HG02678 (cell line): ENCODE results near the gene NLGN4X.

ENCODE experiments used
- ATAC-seq: cut with Tn5 transposase; IDR thresholded peaks from one replicate; pipeline ENCODE4 v1.9.1; 2021; ENCODE audit warnings: mild to moderate bottlenecking, moderate library complexity; ENCODE audit not compliant: unreplicated experiment

Gene NLGN4X

DNA sequence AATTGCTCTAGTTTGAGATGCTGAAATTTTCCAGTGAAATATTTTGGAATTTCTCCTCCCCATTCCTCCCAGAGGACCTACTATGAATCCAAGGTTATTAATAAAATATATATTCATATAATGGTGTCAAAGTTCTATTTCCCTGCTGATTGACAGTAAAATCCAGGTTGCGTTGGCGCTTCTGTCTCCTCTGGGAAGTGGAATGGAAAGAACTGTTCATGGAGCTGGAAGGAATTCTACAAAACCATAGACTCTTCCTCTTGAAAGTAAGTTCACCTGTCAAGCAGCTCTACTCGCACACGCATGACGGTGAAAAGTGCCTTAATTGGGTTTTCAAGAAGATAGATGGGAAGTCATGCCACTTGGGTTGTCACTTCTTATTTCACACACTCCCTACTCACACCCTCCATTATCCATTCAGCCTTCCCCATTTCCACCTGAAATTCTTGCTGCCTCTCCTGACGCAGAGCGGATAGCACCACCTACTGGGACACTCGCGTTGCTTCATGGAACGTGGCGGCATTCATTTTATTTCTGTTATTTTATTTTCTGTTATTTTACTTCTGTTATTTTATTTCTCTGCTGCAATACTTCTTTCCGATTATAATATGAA, 351.6 kb downstream of the NLGN4X start:
- ATAC-seq, result no peak

DNA sequence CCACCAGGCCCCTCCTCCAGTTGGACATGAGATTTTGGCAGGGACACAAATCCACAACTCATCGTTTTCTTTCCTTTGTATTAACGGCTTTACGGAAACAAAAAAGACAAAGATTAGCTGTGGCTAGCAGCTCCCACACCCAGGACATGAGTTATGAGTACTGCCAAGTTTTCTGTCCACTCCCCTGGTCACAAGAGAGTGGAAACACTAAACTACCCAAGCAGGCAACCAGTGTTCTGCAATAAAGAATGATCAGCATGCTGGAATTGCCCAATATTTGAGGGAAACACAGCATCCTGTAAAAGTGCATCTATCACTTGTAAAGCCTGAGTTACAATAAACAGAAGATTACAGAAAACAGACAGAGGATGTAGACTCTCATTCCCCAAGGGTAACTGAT, 358.4 kb downstream of the NLGN4X start:
- ATAC-seq, result no peak

DNA sequence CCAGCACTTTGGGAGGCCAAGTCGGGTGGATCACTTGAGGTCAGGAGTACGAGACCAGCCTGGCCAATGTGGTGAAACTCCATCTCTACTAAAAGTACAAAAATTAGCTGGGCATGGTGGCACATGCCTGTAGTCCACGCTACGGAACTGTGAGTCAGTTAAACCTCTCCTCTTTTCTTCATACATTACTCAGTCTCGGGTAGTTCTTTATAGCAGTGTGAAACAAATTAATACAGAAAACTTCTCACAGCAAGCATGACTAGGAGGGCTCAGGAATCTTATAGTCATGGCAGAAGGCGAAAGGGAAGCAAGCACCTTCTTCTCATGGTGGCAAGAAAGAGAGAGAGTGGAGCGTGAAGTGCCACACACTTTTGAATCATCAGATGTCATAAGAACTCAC, 358.9 kb downstream of the NLGN4X start:
- no peak for ATAC-seq

DNA sequence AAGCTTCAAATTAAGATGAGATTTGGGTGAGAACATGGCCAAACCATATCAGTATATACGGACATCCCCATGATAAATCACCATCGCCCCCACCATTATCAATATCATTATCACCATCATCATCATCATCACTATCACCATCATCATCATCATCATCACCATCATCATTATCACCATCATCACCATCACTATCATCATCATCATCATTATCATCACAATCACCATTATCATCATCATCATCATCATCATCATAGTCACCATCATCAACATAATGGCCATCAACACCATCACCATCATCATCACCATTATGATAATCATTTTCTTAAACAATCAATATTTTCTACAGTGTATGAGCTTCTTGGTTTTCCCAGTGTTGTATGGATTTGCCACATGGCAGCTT, 360.9 kb downstream of the NLGN4X start:
- ATAC-seq, result no peak

DNA sequence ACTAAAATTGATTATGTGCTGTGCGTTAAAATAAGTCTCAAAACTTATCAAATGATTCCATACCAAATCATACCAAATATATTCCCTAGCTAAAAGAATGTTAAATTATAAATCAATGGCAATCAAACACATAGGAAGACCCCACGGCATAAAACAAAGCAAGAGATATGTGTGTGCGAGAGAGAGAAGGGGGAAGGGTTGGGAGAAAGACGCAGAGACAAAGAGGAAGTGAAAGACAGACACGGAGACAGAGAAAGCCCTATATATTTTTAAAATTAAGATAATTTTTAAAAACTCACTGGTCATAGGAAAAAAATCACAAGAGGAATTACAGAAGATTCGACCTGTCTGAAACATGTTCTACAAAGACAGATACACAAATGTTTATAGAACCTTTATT, 371.4 kb downstream of the NLGN4X start:
- no peak for ATAC-seq

DNA sequence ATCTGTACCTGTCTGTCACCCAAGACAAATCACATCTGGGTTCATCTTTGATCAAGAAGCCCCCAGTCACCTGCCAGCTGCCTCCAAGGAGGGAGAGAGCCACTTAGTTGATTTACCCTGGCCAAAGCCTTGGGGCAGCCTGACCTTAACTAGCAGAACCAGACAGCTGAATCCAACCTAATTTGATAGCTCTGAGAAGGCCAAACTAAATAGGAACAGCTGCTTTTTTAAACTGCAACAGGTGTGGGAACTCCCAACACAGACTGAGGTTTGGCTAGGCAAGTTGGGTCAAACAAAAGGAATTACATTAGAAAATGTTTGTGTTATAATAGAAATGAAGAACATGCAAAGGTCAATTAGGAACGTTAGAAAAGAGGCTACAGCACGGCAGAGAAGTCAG, 375.7 kb downstream of the NLGN4X start:
- no peak for ATAC-seq

DNA sequence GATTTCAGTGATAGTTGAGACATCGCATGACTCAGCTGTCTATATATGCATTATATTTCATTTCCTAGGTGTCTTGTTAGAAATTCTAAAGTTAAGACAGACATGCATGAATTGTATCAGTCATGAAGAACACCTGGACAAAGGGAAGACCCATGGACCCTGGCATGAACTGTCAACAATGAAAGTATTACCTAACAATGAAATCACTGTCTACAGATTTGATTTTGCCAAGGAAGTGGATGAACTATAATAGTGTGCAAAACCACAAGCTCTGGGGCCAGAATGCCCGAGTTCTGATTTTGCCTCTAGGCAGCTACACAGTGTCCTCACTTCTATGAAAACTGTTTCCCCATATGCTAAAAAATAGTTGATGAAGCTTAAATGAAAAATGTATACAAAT, 386.1 kb downstream of the NLGN4X start:
- ATAC-seq, result no peak
